ENCODE results near the gene ZNF248.

DNA sequence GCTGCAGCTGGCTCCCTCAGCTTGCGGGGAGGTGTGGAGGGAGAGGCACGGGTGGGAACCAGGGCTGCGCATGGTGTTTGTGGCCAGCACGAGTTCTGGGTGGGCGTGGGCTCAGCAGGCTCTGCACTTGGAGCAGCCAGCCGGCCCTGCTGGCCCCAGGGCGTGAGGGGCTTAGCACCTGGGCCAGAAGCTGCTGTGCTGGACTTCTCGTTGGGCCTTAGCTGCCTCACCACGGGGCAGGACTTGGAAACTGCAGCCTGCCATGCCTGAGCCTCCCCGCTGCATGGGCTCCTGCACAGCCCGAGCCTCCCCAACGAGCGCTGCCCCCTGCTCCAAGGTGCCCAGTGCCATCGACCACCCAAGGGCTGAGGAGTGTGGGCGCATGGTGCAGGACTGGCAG is 120.1 kb downstream of the ZNF248 start:
- TF ChIP-seq, protein P1, sequence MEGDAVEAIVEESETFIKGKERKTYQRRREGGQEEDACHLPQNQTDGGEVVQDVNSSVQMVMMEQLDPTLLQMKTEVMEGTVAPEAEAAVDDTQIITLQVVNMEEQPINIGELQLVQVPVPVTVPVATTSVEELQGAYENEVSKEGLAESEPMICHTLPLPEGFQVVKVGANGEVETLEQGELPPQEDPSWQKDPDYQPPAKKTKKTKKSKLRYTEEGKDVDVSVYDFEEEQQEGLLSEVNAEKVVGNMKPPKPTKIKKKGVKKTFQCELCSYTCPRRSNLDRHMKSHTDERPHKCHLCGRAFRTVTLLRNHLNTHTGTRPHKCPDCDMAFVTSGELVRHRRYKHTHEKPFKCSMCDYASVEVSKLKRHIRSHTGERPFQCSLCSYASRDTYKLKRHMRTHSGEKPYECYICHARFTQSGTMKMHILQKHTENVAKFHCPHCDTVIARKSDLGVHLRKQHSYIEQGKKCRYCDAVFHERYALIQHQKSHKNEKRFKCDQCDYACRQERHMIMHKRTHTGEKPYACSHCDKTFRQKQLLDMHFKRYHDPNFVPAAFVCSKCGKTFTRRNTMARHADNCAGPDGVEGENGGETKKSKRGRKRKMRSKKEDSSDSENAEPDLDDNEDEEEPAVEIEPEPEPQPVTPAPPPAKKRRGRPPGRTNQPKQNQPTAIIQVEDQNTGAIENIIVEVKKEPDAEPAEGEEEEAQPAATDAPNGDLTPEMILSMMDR (IDR thresholded peaks at IDR 0.05) = no peak
- no peak for TF ChIP-seq ZFX (IDR thresholded peaks at IDR 0.05; ENCODE audit: borderline replicate concordance)
